CD4-positive, alpha-beta T cell (primary cell): Measurements from ENCODE around the gene OR2V1. TPM values are rescaled to one million over a fixed set of nuclear protein-coding genes. Genes with fewer than 3 reads are reported as not detected.

ENCODE experiments used
- ATAC-seq: fragments of 200-7000 bp; cut with Tn5 transposase; one replicate; pipeline ENCODE4 v1.10.0; 2022; ENCODE audit warnings: mild to moderate bottlenecking; ENCODE audit not compliant: poor library complexity
- CTCF ChIA-PET: fragments of 350-600 bp; sonication (Branson Sonifier 250); formaldehyde crosslinking; loops from one replicate; lab custom pipeline; 2021; ENCODE audit warnings: antibody characterized with exemption, inconsistent platforms; lab: Charles Lee
- POLR2A ChIA-PET: fragments of 350-600 bp; sonication (Branson Sonifier 250); formaldehyde crosslinking; loops from one replicate; lab custom pipeline; 2021; ENCODE audit warnings: antibody characterized with exemption, inconsistent platforms; lab: Charles Lee
- DNase-seq, 14 experiments: peaks; one replicate each; pipeline ENCODE4 v3.0.0-alpha.2; 2013 to 2020; ENCODE audit warnings: mixed read lengths in 2 of 14
- H3K27ac ChIP-seq, 2 donors: one replicate each; pipeline versions ENCODE4 v1.5.1 to v1.7.0; 2013; ENCODE audit warnings: low read length in 2 of 2, low read depth in 1 of 2, mild to moderate bottlenecking in 1 of 2
- H3K27me3 ChIP-seq, 2 experiments: 1 replicate in 1 of 2; 2 replicates in 1 of 2; pipeline versions ENCODE4 v1.6.1 to v1.7.0; 2013; ENCODE audit warnings: low read length in 2 of 2, control low read depth in 1 of 2, mild to moderate bottlenecking in 1 of 2, moderate library complexity in 1 of 2; ENCODE audit not compliant: insufficient read depth in 2 of 2, control insufficient read depth in 1 of 2
- H3K36me3 ChIP-seq: one replicate; pipeline ENCODE4 v1.6.1; 2013; ENCODE audit warnings: low read length, control low read depth; ENCODE audit not compliant: insufficient read depth
- H3K4me1 ChIP-seq: one replicate; pipeline ENCODE4 v1.6.1; 2013; ENCODE audit warnings: low read length, control low read depth; ENCODE audit not compliant: insufficient read depth
- H3K4me3 ChIP-seq: one replicate; pipeline ENCODE4 v1.5.1; 2013; ENCODE audit warnings: mild to moderate bottlenecking, low read length, moderate library complexity
- H3K9me3 ChIP-seq, 2 experiments: 1 replicate in 1 of 2; 2 replicates in 1 of 2; pipeline versions ENCODE4 v1.6.1 to v1.7.0; 2013; ENCODE audit warnings: low read length in 2 of 2, mild to moderate bottlenecking in 2 of 2, control low read depth in 1 of 2, moderate library complexity in 1 of 2; ENCODE audit not compliant: control insufficient read depth in 1 of 2, insufficient read depth in 1 of 2
- H3K27ac Mint-ChIP-seq: one replicate; pipeline ENCODE4 v1.8.0; 2020; ENCODE audit warnings: mixed read lengths
- H3K27me3 Mint-ChIP-seq: one replicate; pipeline ENCODE4 v1.8.0; 2021; ENCODE audit warnings: mixed read lengths
- H3K36me3 Mint-ChIP-seq: one replicate; pipeline ENCODE4 v1.8.0; 2021; ENCODE audit warnings: low read depth, mixed read lengths
- H3K4me1 Mint-ChIP-seq: one replicate; pipeline ENCODE4 v1.8.0; 2021; ENCODE audit warnings: low read depth, mixed read lengths
- H3K4me3 Mint-ChIP-seq: one replicate; pipeline ENCODE4 v1.8.0; 2020; ENCODE audit warnings: mild to moderate bottlenecking, mixed read lengths
- H3K9me3 Mint-ChIP-seq: one replicate; pipeline ENCODE4 v1.8.0; 2020; ENCODE audit warnings: mixed read lengths
- intact Hi-C, 2 experiments: fragments of 100-400 bp; cut with DNase I in 1 of 2; cut with micrococcal nuclease in 1 of 2; formaldehyde crosslinking; loops; one replicate each; pipeline versions ENCODE4 v1.15.1 to v1.9.0; 2023 to 2025; cut with DNase I, micrococcal nuclease
- total RNA-seq, 174 experiments: library from RNA in 2 of 174; stranded (reverse) in 2 of 174; gene quantifications; one replicate each; pipeline ENCODE4 v1.2.3 and lab custom pipeline; 2021 to 2026
- TF ChIP-seq, protein P1 (sequence below): fragments of 200-600 bp; IDR thresholded peaks from one replicate; pipeline ENCODE4 v1.8.0; 2022; ENCODE audit warnings: antibody characterized with exemption, mild to moderate bottlenecking

The OR2V1 gene
- total RNA-seq, 2 experiments from 2014 or later: not detected

- POLR2A ChIA-PET: no interaction called here
- Mint-ChIP-seq H3K36me3 (no peaks in the 10 kb centered on the region), H3K27ac (no peak overlapping the region), H3K4me1 (no peaks in the 10 kb centered on the region), H3K27me3 (peaks cover 82% of the 10 kb centered on the region), H3K4me3 (no peak overlapping the region), H3K9me3 (no peaks in the 10 kb centered on the region)
- Histone ChIP-seq H3K27ac (no peak overlapping the region), H3K36me3 (no peaks in the 10 kb centered on the region), H3K27me3 (peaks cover 19 to 50% of the 10 kb centered on the region in 2 experiments), H3K9me3 (peaks cover 0 to 17% of the 10 kb centered on the region in 2 experiments), H3K4me3 (no peak overlapping the region), H3K4me1 (no peaks in the 10 kb centered on the region)
- ATAC-seq: no peak
- no peak for DNase-seq
- CTCF ChIA-PET: no interaction called here
- TF ChIP-seq, protein P1, sequence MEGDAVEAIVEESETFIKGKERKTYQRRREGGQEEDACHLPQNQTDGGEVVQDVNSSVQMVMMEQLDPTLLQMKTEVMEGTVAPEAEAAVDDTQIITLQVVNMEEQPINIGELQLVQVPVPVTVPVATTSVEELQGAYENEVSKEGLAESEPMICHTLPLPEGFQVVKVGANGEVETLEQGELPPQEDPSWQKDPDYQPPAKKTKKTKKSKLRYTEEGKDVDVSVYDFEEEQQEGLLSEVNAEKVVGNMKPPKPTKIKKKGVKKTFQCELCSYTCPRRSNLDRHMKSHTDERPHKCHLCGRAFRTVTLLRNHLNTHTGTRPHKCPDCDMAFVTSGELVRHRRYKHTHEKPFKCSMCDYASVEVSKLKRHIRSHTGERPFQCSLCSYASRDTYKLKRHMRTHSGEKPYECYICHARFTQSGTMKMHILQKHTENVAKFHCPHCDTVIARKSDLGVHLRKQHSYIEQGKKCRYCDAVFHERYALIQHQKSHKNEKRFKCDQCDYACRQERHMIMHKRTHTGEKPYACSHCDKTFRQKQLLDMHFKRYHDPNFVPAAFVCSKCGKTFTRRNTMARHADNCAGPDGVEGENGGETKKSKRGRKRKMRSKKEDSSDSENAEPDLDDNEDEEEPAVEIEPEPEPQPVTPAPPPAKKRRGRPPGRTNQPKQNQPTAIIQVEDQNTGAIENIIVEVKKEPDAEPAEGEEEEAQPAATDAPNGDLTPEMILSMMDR: no peak
- intact Hi-C loops: no loop called here
These were observed 4.1 kb downstream of the OR2V1 start for GRCh38 chr5:181126841-181127240.

DNA sequence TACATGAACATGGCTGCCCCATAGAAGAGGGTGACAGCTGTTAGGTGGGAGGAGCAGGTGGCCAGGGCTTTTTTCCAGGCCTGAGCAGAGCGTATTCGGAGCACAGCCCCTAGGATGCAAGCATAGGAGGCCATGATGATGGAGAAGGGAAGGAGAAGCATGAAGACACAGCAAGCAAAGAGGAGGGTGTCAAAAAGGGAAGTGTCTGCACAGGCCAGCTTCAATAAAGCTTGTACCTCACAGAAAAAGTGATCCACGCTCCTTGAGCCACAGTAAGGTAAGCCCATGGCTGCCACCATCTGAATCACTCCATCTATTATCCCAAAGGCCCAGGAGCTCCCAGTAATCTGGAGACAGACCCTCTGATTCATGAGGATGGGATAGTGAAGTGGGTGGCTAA is 6.4 kb downstream of the OR2V1 start:
- POLR2A ChIA-PET: no interaction called here

GRCh38 chr5:181121675-181122561 is 9.1 kb downstream of the OR2V1 start:
- TF ChIP-seq, protein P1: no peak
- peaks cover 0 to 12% of the 10 kb centered on the region in 2 experiments for H3K9me3 ChIP-seq
- no peak for ATAC-seq
- Mint-ChIP-seq H3K36me3 (no peaks in the 10 kb centered on the region), H3K9me3 (no peaks in the 10 kb centered on the region), H3K4me3 (no peak overlapping the region), H3K4me1 (no peaks in the 10 kb centered on the region), H3K27ac (no peak overlapping the region), H3K27me3 (peaks cover 95% of the 10 kb centered on the region)
- POLR2A ChIA-PET: no interaction called here
- H3K4me3 ChIP-seq: no peak overlapping the region
- DNase-seq: no peak
- H3K27me3 ChIP-seq: peaks cover 29 to 62% of the 10 kb centered on the region in 2 experiments
- H3K4me1 ChIP-seq: no peaks in the 10 kb centered on the region
- CTCF ChIA-PET: no interaction called here
- H3K27ac ChIP-seq: no peak overlapping the region
- H3K36me3 ChIP-seq: no peaks in the 10 kb centered on the region
- intact Hi-C loops: no loop called here

More for the DNA sequence above, 6.4 kb downstream of the OR2V1 start:
- Histone ChIP-seq H3K27ac (no peak overlapping the region), H3K36me3 (no peaks in the 10 kb centered on the region), H3K9me3 (peaks cover 0 to 17% of the 10 kb centered on the region in 2 experiments), H3K4me3 (no peak overlapping the region), H3K27me3 (peaks cover 31 to 59% of the 10 kb centered on the region in 2 experiments), H3K4me1 (no peaks in the 10 kb centered on the region)
- no peaks in the 10 kb centered on the region for H3K9me3 Mint-ChIP-seq
- no peak overlapping the region for H3K27ac Mint-ChIP-seq
- H3K4me1 Mint-ChIP-seq: no peaks in the 10 kb centered on the region
- intact Hi-C loops: no loop called here
- H3K4me3 Mint-ChIP-seq: no peak overlapping the region
- ATAC-seq (no peak), DNase-seq (no peak)
- TF ChIP-seq, protein P1: no peak
- peaks cover 93% of the 10 kb centered on the region for H3K27me3 Mint-ChIP-seq
- H3K36me3 Mint-ChIP-seq: no peaks in the 10 kb centered on the region
- CTCF ChIA-PET: no interaction called here
